Ramos (cell line): ENCODE results near the gene HLA-DPA1.

Experiments used
- in situ Hi-C: fragments of 300-500 bp; cut with MboI; formaldehyde crosslinking; loops from one replicate; pipeline ENCODE4 v1.14.3; 2022; ENCODE audit warnings: low sequenced_read_pairs; ENCODE audit not compliant: unreplicated experiment

The HLA-DPA1 gene

GRCh38 chr6:33091957-33092356, 18.5 kb upstream of the HLA-DPA1 start:
- in situ Hi-C loops: no loop called here

GRCh38 chr6:33088931-33089620, 15.6 kb upstream of the HLA-DPA1 start:
- in situ Hi-C loops: loop anchor here (10.0 kb wide), 1 partner anchor 204 kb away; no protein-coding TSS in a partner anchor

GRCh38 chr6:33088258-33088930, 14.9 kb upstream of the HLA-DPA1 start:
- in situ Hi-C loops: loop anchor here (10.0 kb wide), 1 partner anchor 204 kb away; no protein-coding TSS in a partner anchor

GRCh38 chr6:33085627-33086026, 12.2 kb upstream of the HLA-DPA1 start:
- in situ Hi-C loops: loop anchor here (10.0 kb wide), 1 partner anchor 201 kb away; no protein-coding TSS in a partner anchor

- in situ Hi-C loops: loop anchor here (5.0 to 10.0 kb wide), 2 partner anchors 70 to 198 kb away; no protein-coding TSS in a partner anchor
Measured at GRCh38 chr6:33082702-33083101, 9.3 kb upstream of the HLA-DPA1 start.

- in situ Hi-C loops: loop anchor here (5.0 to 10.0 kb wide), 2 partner anchors 69 to 196 kb away; no protein-coding TSS in a partner anchor
Measured at GRCh38 chr6:33081098-33081824, 7.8 kb upstream of the HLA-DPA1 start.

- in situ Hi-C loops: loop anchor here (5.0 to 10.0 kb wide), 2 partner anchors 68 to 196 kb away; no protein-coding TSS in a partner anchor
Measured at GRCh38 chr6:33080127-33081089, 7.0 kb upstream of the HLA-DPA1 start.

- in situ Hi-C loops: no loop called here
Measured at GRCh38 chr6:33079580-33079979, 6.1 kb upstream of the HLA-DPA1 start.

GRCh38 chr6:33078919-33079521, 5.6 kb upstream of the HLA-DPA1 start:
- in situ Hi-C loops: no loop called here

- in situ Hi-C loops: no loop called here
Measured at GRCh38 chr6:33078442-33078841, 5.0 kb upstream of the HLA-DPA1 start.

- in situ Hi-C loops: no loop called here
Measured at GRCh38 chr6:33077908-33078307, 4.5 kb upstream of the HLA-DPA1 start.

- in situ Hi-C loops: no loop called here
Measured at GRCh38 chr6:33076406-33076934, 3.0 kb upstream of the HLA-DPA1 start.

GRCh38 chr6:33075568-33076405, 2.3 kb upstream of the HLA-DPA1 start, which contains the start of gene HLA-DPB1:
TSS of gene HLA-DPB1 (plus strand) at chr6:33075990. CDS start at chr6:33076042, 52 bp downstream.
- in situ Hi-C loops: no loop called here

GRCh38 chr6:33075208-33075567, 1.7 kb upstream of the HLA-DPA1 start:
- in situ Hi-C loops: no loop called here

- in situ Hi-C loops: no loop called here
Measured at GRCh38 chr6:33072508-33073100, 845 bp downstream of the HLA-DPA1 start.

GRCh38 chr6:33071569-33071968, 1.9 kb downstream of the HLA-DPA1 start:
- in situ Hi-C loops: no loop called here

GRCh38 chr6:33070909-33071308, 2.5 kb downstream of the HLA-DPA1 start:
- in situ Hi-C loops: no loop called here
